ENCODE data around the gene CYSLTR2.

DNA sequence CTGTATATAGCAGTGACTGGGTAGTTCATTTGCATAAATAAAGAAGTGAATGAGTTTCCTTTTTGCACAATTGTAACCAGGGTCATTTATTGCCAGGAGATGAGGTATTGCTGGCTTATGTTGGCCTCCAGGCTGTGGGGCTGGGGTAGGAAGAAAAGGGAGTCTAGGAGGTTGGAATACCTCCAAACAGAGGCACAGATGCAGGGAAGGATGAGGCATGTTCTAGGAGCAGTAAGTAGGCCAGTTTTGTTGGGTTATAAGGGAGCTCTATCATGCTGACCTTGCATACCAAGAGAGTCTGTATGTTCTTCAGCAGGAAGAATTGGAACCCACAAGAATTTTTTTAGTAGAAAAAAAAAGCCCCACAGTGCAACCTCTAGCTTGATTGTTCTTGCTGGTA, 17.2 kb upstream of the CYSLTR2 start:
- TF ChIP-seq, protein P1, sequence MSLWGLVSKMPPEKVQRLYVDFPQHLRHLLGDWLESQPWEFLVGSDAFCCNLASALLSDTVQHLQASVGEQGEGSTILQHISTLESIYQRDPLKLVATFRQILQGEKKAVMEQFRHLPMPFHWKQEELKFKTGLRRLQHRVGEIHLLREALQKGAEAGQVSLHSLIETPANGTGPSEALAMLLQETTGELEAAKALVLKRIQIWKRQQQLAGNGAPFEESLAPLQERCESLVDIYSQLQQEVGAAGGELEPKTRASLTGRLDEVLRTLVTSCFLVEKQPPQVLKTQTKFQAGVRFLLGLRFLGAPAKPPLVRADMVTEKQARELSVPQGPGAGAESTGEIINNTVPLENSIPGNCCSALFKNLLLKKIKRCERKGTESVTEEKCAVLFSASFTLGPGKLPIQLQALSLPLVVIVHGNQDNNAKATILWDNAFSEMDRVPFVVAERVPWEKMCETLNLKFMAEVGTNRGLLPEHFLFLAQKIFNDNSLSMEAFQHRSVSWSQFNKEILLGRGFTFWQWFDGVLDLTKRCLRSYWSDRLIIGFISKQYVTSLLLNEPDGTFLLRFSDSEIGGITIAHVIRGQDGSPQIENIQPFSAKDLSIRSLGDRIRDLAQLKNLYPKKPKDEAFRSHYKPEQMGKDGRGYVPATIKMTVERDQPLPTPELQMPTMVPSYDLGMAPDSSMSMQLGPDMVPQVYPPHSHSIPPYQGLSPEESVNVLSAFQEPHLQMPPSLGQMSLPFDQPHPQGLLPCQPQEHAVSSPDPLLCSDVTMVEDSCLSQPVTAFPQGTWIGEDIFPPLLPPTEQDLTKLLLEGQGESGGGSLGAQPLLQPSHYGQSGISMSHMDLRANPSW (CRISPR knock-in tag; IDR thresholded peaks at IDR 0.05), result no peak
- no peak for TF ChIP-seq EP300 (IDR thresholded peaks at IDR 0.05; ENCODE audit: low read length)
- no peak for TF ChIP-seq GTF2F1 (IDR thresholded peaks at IDR 0.05; ENCODE audit: low read depth, low read length)
- no peak for TF ChIP-seq HDAC2 (IDR thresholded peaks at IDR 0.05)
- TF ChIP-seq, protein P2, sequence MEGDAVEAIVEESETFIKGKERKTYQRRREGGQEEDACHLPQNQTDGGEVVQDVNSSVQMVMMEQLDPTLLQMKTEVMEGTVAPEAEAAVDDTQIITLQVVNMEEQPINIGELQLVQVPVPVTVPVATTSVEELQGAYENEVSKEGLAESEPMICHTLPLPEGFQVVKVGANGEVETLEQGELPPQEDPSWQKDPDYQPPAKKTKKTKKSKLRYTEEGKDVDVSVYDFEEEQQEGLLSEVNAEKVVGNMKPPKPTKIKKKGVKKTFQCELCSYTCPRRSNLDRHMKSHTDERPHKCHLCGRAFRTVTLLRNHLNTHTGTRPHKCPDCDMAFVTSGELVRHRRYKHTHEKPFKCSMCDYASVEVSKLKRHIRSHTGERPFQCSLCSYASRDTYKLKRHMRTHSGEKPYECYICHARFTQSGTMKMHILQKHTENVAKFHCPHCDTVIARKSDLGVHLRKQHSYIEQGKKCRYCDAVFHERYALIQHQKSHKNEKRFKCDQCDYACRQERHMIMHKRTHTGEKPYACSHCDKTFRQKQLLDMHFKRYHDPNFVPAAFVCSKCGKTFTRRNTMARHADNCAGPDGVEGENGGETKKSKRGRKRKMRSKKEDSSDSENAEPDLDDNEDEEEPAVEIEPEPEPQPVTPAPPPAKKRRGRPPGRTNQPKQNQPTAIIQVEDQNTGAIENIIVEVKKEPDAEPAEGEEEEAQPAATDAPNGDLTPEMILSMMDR (IDR thresholded peaks at IDR 0.05 in 2 of 3, conservative IDR thresholded peaks at IDR 0.05 in 1 of 3; ENCODE audit: insufficient read depth in 2 of 3, low read depth in 1 of 3, low read length in 3 of 3), result no peak
- TF ChIP-seq JUND (IDR thresholded peaks at IDR 0.05; ENCODE audit: borderline replicate concordance, low read depth, low read length), result no peak
- no peak for TF ChIP-seq JUND (tag; IDR thresholded peaks at IDR 0.05; ENCODE audit: borderline replicate concordance, low read depth, low read length)
- no peak for TF ChIP-seq BACH1 (tag; IDR thresholded peaks at IDR 0.05)

All from K562 (cell line).